Measurements from ENCODE around the gene SFMBT2.
"Not testable (repeated sequence)": the region's sequence is repeated elsewhere in the genome, so short reads cannot be mapped to it uniquely, and the experiment has no call there.

SFMBT2 gene

DNA sequence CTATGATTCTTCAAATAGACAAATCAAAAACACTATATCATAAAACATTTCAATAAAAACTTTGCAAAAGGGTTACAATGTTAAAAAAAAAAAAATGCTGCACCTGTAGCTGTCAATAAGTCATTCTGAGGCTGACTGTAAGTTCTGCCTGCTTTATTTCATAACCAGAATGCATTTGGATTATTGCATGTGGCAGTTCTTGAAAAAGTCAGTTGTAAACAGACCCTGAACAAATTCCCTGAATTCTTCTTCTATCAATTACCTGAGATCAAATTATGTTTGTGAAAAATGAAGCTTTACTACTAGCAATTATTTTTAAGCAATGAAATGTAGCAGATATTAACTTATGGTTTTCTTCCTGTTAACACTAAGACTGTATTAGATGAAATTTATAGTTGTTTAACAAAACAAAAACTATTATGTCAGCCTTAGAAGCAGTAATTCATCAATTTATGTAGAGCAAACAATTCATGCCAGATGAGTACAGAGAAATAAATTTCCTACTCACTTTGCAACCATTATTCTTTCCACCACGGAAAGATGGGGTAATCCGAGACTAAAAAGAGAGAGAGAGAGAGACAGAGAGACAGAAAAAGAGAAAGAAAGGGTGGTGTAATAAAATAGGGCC is 107.8 kb downstream of the SFMBT2 start:
- no peak for TF ChIP-seq CTCF (conservative IDR thresholded peaks at IDR 0.05; ENCODE audit: control insufficient read depth, insufficient read depth, low read depth, low read length)
- H3K4me3 ChIP-seq (ENCODE audit: control insufficient read depth, low read depth, low read length), result no peak overlapping the region
- DNase-seq (ENCODE audit: low read depth), result no peak

DNA sequence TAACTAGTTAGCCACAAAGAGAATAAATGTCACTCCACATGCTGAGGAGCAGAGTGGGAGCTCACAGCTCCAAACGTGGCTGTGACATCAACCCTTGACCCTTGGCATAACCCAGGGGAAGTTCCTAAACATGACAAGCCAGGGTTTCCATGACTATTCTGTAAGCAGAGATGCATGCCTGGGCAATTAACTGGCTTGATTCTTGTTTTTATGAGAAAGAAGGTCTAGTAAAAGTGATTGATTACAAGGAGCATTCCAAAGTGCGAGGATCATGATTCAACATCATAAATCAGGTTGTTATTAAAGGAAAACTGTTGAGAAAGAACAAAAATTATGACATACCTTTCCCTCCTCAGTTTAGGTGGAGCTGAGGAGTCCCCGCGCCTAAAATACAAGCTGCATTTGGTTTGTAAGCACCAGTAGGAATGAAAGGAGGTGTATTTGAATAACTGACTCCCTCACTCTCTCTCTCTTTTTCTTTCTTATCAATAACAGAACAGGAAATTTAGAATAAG is 108.4 kb downstream of the SFMBT2 start:
- TF ChIP-seq CTCF (conservative IDR thresholded peaks at IDR 0.05; ENCODE audit: control insufficient read depth, insufficient read depth, low read depth, low read length), result no peak
- H3K4me3 ChIP-seq (ENCODE audit: control insufficient read depth, low read depth, low read length), result no peak overlapping the region
- peak; percentile 39 for DNase-seq (ENCODE audit: low read depth)

GRCh38 chr10:7301006-7301778 is 109.6 kb downstream of the SFMBT2 start:
- TF ChIP-seq CTCF (conservative IDR thresholded peaks at IDR 0.05; ENCODE audit: control insufficient read depth, insufficient read depth, low read depth, low read length), result peak; percentile 10
- H3K4me3 ChIP-seq (ENCODE audit: control insufficient read depth, low read depth, low read length), result no peak overlapping the region
- no peak for DNase-seq (ENCODE audit: low read depth)

DNA sequence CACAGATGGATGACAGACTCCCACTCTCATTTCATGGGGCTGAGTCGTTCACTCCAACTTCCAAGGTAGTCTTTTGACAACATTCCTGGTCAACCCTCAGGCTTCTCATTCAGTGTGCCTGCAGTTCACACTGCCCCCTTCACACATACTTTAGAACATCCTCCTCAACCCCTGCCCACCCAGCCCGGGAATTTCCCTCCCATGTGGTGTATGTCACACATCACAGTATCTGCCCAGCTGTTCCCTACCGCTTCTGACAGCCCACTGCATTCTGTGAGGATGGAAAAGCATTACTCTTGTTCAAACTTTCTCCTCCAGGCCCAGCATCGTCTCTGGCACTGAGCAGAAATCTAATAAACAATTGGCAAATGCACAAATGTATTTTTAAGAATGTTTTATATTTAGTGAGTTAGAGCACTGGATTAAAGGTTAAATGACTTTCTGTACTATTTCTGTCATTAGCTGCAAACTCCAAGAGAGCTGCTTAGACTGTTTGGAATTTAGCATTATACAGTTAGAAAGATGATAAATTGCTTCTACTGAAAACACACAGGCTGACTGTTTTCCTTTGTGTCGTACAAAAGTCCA is 110.4 kb downstream of the SFMBT2 start:
- no peak overlapping the region for H3K4me3 ChIP-seq (ENCODE audit: control insufficient read depth, low read depth, low read length)
- no peak for TF ChIP-seq CTCF (conservative IDR thresholded peaks at IDR 0.05; ENCODE audit: control insufficient read depth, insufficient read depth, low read depth, low read length)
- DNase-seq (ENCODE audit: low read depth), result peak; percentile 24

- not testable (repeated sequence) for H3K4me3 ChIP-seq (ENCODE audit: control insufficient read depth, low read depth, low read length); DNase-seq (ENCODE audit: low read depth)
Measured at GRCh38 chr10:7299601-7300325, 111.1 kb downstream of the SFMBT2 start.

DNA sequence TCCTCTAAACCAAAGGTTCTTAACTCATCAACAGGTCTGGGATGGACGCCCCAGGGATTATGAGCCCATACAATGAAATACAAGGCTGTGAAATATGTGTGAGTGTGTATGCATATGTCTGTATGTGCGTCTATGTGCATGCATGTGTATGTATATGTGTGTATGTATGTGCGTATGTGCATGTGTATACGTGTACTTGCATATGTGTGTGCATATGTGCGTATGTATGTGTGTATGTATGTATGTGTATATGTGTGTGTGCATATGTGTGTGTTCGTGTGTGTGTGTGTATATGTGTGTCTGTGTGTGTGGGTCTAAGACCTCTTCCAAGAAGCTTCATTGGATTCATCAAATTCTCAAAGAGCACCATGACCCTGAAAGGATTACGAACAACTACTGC is 112.3 kb downstream of the SFMBT2 start:
- no peak for TF ChIP-seq CTCF (conservative IDR thresholded peaks at IDR 0.05; ENCODE audit: control insufficient read depth, insufficient read depth, low read depth, low read length)
- H3K4me3 ChIP-seq (ENCODE audit: control insufficient read depth, low read depth, low read length), result no peak overlapping the region
- DNase-seq (ENCODE audit: low read depth), result no peak

Measured in fibroblast of mammary gland (primary cell).